Nephron progenitor cell (in vitro differentiated cells): ENCODE measurements around the gene SIPA1.
A peak's percentile ranks its signal among the peaks of the same experiment; 100 is the strongest.

Experiments used
- DNase-seq: peaks from one replicate; pipeline ENCODE4 v3.0.0; 2021
- H3K27ac Mint-ChIP-seq: 2 replicates; pipeline ENCODE4 v1.8.0; 2021; ENCODE audit warnings: mild to moderate bottlenecking, moderate library complexity, mixed read lengths
- H3K27me3 Mint-ChIP-seq: 2 replicates; pipeline ENCODE4 v1.8.0; 2021; ENCODE audit warnings: mild to moderate bottlenecking, low read depth, mixed read lengths; ENCODE audit not compliant: poor library complexity
- H3K36me3 Mint-ChIP-seq: 2 replicates; pipeline ENCODE4 v1.8.0; 2021; ENCODE audit warnings: low read depth, mixed read lengths
- H3K4me1 Mint-ChIP-seq: 2 replicates; pipeline ENCODE4 v1.8.0; 2021; ENCODE audit warnings: mixed read lengths
- H3K4me3 Mint-ChIP-seq: 2 replicates; pipeline ENCODE4 v1.8.0; 2021; ENCODE audit warnings: mild to moderate bottlenecking, moderate library complexity, mixed read lengths
- H3K9me3 Mint-ChIP-seq: 2 replicates; pipeline ENCODE4 v1.8.0; 2021; ENCODE audit warnings: mild to moderate bottlenecking, moderate library complexity, mixed read lengths
- CTCF ChIP-seq: fragments of 200-600 bp; sonication (generic); IDR thresholded peaks from 2 replicates; pipeline ENCODE4 v1.5.0; 2021; ENCODE audit warnings: antibody characterized with exemption

SIPA1 gene

GRCh38 chr11:65649656-65650546 lies 12.0 kb downstream of the SIPA1 start:
- Mint-ChIP-seq H3K4me3 (no peak overlapping the region), H3K27me3 (peaks cover 16% of the 10 kb centered on the region), H3K36me3 (peaks cover 20% of the 10 kb centered on the region), H3K27ac (no peak overlapping the region), H3K9me3 (no peaks in the 10 kb centered on the region), H3K4me1 (peaks cover 49% of the 10 kb centered on the region)
- no peak for DNase-seq
- TF ChIP-seq CTCF: no peak

DNA sequence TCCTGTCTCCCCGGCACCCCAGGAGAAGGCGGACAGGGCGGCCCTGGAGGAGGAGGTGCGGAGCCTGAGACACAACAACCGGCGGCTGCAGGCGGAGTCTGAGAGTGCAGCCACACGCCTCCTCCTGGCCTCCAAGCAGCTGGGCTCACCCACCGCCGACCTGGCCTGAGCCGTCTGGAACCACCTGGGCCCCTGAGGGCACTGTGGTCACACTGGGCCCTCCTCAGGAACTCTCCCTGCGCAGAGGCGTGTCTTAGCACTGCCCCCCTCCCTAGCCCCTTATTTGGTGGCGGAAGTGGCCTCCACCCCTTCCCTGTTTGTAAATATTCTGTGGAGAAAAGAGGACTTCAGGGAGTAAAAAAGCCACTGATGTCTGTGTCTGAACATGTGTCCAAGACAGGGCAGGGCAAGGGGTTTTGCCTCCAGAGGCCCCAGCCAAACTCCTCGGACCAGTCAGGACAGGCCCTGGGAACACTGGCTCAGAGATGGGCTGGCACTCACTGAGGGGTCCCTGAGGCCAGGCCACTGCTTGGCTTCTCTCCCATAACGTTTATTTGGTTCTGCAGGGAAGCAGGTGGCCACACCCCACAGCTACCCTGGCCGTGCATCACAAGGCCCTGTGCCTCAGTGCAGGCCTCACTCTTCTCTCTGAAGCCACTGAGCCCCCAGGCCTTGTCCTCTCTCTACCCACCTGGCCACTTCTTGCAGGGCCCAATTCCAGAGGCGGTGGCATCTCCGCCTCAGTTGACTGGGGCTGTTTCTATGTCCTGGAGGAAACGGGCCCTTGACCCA lies 12.8 kb downstream of the SIPA1 start:
- Mint-ChIP-seq H3K9me3 (no peaks in the 10 kb centered on the region), H3K4me3 (no peak overlapping the region), H3K27ac (no peak overlapping the region), H3K4me1 (peaks cover 45% of the 10 kb centered on the region), H3K27me3 (peaks cover 12% of the 10 kb centered on the region), H3K36me3 (peaks cover 25% of the 10 kb centered on the region)
- no peak for TF ChIP-seq CTCF
- DNase-seq: no peak

GRCh38 chr11:65651339-65651588 lies 13.4 kb downstream of the SIPA1 start:
- Mint-ChIP-seq H3K4me1 (peaks cover 45% of the 10 kb centered on the region), H3K27ac (no peak overlapping the region)

DNA sequence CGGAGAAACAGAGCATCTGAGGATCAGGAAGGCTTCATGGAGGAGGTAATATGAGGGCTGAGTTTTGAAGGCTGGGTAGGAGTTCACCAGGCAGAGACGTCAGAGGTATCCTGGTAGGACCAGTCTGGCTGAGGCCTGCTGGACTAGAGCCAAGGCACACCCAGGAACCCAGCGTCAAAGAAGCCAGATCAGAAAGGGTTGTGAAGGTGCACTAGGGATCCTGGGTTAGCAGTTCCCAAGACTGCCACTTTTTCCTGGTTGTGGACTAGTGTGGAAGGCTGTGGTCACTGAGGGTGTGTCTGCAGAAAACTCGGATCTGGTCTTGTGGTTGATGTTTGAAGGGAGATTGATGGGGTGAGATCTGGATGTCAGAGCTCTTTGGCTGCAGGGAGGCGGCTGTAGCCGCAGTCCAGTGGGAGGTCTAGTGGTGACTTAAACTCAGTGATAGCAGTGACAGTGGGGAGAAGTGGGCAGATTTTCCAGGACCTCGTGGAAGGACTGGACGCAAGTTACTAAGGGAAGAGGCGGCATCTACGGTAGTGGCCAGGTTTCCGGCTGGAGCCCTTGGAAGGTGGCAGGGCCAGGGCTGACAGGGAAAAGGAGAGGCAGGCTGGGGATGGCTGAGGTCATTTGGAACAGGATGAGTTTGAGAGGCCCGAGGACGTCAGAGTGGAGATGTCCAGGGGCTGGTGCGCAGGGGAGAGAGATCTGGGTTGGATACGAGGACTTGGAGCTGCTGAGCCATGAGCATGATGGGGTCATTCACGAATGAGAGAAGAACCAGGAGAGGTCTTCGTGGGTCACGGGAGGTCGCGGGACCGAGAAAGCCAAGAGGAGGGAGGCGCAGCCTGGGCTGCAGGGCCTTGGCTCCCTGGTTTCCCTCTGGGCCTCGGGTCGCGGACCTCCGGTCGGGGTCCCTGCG lies 13.9 kb downstream of the SIPA1 start:
- Mint-ChIP-seq H3K36me3 (peaks cover 35% of the 10 kb centered on the region), H3K9me3 (no peaks in the 10 kb centered on the region), H3K27ac (peak overlapping the region; percentile 94), H3K4me3 (peak overlapping the region; percentile 83), H3K27me3 (peaks cover 9% of the 10 kb centered on the region), H3K4me1 (peaks cover 45% of the 10 kb centered on the region)
- DNase-seq: no peak
- TF ChIP-seq CTCF: no peak

More at GRCh38 chr11:65651339-65651588, 13.4 kb downstream of the SIPA1 start:
- TF ChIP-seq CTCF: no peak
- no peak for DNase-seq
- peak overlapping the region; percentile 83 for H3K4me3 Mint-ChIP-seq
- peaks cover 30% of the 10 kb centered on the region for H3K36me3 Mint-ChIP-seq
- no peaks in the 10 kb centered on the region for H3K9me3 Mint-ChIP-seq
- peaks cover 9% of the 10 kb centered on the region for H3K27me3 Mint-ChIP-seq

- Mint-ChIP-seq H3K27ac (peak overlapping the region; percentile 99), H3K4me1 (peaks cover 44% of the 10 kb centered on the region), H3K9me3 (no peaks in the 10 kb centered on the region), H3K27me3 (peaks cover 8% of the 10 kb centered on the region), H3K4me3 (peak overlapping the region; percentile 80), H3K36me3 (peaks cover 42% of the 10 kb centered on the region)
- TF ChIP-seq CTCF: no peak
- peak; percentile 93 for DNase-seq
Measured at GRCh38 chr11:65652511-65653228, 14.8 kb downstream of the SIPA1 start.
